Thyroid gland (tissue), 4 donors: ENCODE measurements around the gene CYP11A1. TPM values are rescaled to one million over a fixed set of nuclear protein-coding genes. Genes with fewer than 3 reads are reported as not detected.

Source experiments
- DNase-seq, 2 donors: peaks; one replicate each; pipeline ENCODE4 v3.0.0-alpha.2; 2019
- H3K27ac ChIP-seq, 3 donors: fragments of 200-600 bp; sonication (generic); 1 replicate in 2 of 3; 2 replicates in 1 of 3; pipeline ENCODE4 v1.5.1; 2016 to 2019; ENCODE audit warnings: mild to moderate bottlenecking in 1 of 3, moderate library complexity in 1 of 3
- H3K27me3 ChIP-seq: fragments of 200-600 bp; sonication (generic); one replicate; pipeline ENCODE4 v1.5.1; 2019
- H3K36me3 ChIP-seq, 2 donors: fragments of 200-600 bp; sonication (generic); one replicate each; pipeline ENCODE4 v1.5.1; 2016 to 2019
- H3K4me1 ChIP-seq, 2 donors: fragments of 200-600 bp; sonication (generic); one replicate each; pipeline ENCODE4 v1.5.1; 2017 to 2019
- H3K4me3 ChIP-seq, 3 donors: fragments of 200-600 bp; sonication (generic); replicated peaks in 1 of 3; 1 replicate in 2 of 3; 2 replicates in 1 of 3; pipeline ENCODE4 v1.5.1; 2016; ENCODE audit warnings: mild to moderate bottlenecking in 1 of 3
- H3K9me3 ChIP-seq: fragments of 200-600 bp; sonication (generic); one replicate; pipeline ENCODE4 v1.5.1; 2017
- CTCF ChIP-seq, 6 experiments: fragments of 200-600 bp in 3 of 6; fragments of 450-650 bp in 3 of 6; sonication (generic) in 3 of 6; IDR thresholded peaks; one replicate each; pipeline ENCODE4 v1.5.1; 2016 to 2019; ENCODE audit warnings: antibody characterized with exemption in 6 of 6, mild to moderate bottlenecking in 2 of 6, inconsistent platforms in 1 of 6, moderate library complexity in 1 of 6
- POLR2A ChIP-seq, 2 donors: fragments of 450-650 bp; IDR thresholded peaks; one replicate each; pipeline ENCODE4 v1.6.1; 2017; ENCODE audit warnings: antibody characterized with exemption in 2 of 2, mild to moderate bottlenecking in 2 of 2, moderate library complexity in 1 of 2
- WGBS, 2 donors: methylation state at CpG; one replicate each; pipeline ENCODE4 v1.1.5; 2017; 5-methylcytosine and 5-hydroxymethylcytosine counted together
- intact Hi-C: fragments of 100-400 bp; cut with DNase I; formaldehyde crosslinking; loops from one replicate; pipeline ENCODE4 v1.15.1; 2023
- microRNA-seq: library from miRNA; unstranded; fragments of <30 nt; microRNA quantifications from one replicate; pipeline ENCODE4, GENCODE V29; 2016
- small RNA-seq: library from RNA; depleted of rRNA; stranded (forward); fragments of <200 nt; gene quantifications from one replicate; pipeline ENCODE3, GENCODE V24; 2016
- total RNA-seq, 4 donors: library from RNA; depleted of rRNA; stranded (reverse); fragments of >200 nt; gene quantifications; one replicate each; pipeline ENCODE4 v1.2.3, GENCODE V29; 2016

Gene CYP11A1
- total RNA-seq, 4 donors from 2014 or later: 0.54 to 1.2 (median 0.56) TPM; not detected in 1

- WGBS, 2 donors: 67 to 74% methylated on average over 3 of the region's 3 CpGs
- Histone ChIP-seq H3K27me3 (no peaks in the 10 kb centered on the region), H3K36me3 (no peaks in the 10 kb centered on the region), H3K4me1 (no peaks in the 10 kb centered on the region), H3K4me3 (no peak overlapping the region), H3K27ac (no peak overlapping the region), H3K9me3 (no peaks in the 10 kb centered on the region)
- intact Hi-C loops: no loop called here
- no peak for DNase-seq
- TF ChIP-seq POLR2A (IDR thresholded peaks at IDR 0.05) (no peak), CTCF (IDR thresholded peaks at IDR 0.05) (no peak)
Measured at GRCh38 chr15:74293021-74293810, 74.2 kb downstream of the CYP11A1 start.

- no peaks in the 10 kb centered on the region for H3K27me3 ChIP-seq
- peak; percentile 76 to 86 for DNase-seq
- TF ChIP-seq CTCF (IDR thresholded peaks at IDR 0.05) (no peak), POLR2A (IDR thresholded peaks at IDR 0.05) (no peak)
- no peaks in the 10 kb centered on the region for H3K36me3 ChIP-seq
- H3K27ac ChIP-seq: no peak overlapping the region
- 7 to 11% methylated on average over 17 to 18 of the region's 20 CpGs for WGBS, 2 donors
- H3K4me3 ChIP-seq: no peak overlapping the region
- no peaks in the 10 kb centered on the region for H3K4me1 ChIP-seq
- no peaks in the 10 kb centered on the region for H3K9me3 ChIP-seq
- intact Hi-C loops: no loop called here
Measured at GRCh38 chr15:74291101-74292071, 76.1 kb downstream of the CYP11A1 start.

GRCh38 chr15:74290645-74291044 is 76.8 kb downstream of the CYP11A1 start:
- intact Hi-C loops: no loop called here
- TF ChIP-seq POLR2A (IDR thresholded peaks at IDR 0.05): no peak
- no peak for TF ChIP-seq CTCF (IDR thresholded peaks at IDR 0.05)
- no peak for DNase-seq
- Histone ChIP-seq H3K27ac (no peak overlapping the region), H3K36me3 (no peaks in the 10 kb centered on the region), H3K27me3 (no peaks in the 10 kb centered on the region), H3K9me3 (no peaks in the 10 kb centered on the region), H3K4me1 (no peaks in the 10 kb centered on the region), H3K4me3 (no peak overlapping the region)

- no peak overlapping the region for H3K27ac ChIP-seq
- no peaks in the 10 kb centered on the region for H3K36me3 ChIP-seq
- H3K4me3 ChIP-seq: no peak overlapping the region
- H3K27me3 ChIP-seq: no peaks in the 10 kb centered on the region
- no peak for DNase-seq
- intact Hi-C loops: no loop called here
- no peaks in the 10 kb centered on the region for H3K4me1 ChIP-seq
- TF ChIP-seq POLR2A (IDR thresholded peaks at IDR 0.05) (no peak), CTCF (IDR thresholded peaks at IDR 0.05) (no peak)
- no peaks in the 10 kb centered on the region for H3K9me3 ChIP-seq
Measured at GRCh38 chr15:74289671-74290070, 77.8 kb downstream of the CYP11A1 start.

Small RNAs within 50 kb of the gene (microRNA-seq; reads per million reads assigned to microRNA genes)
- gene MIR6881: not detected

Small RNAs within 50 kb of the gene (small RNA-seq; reads per million reads assigned to genes)
- gene MIR6881: not detected

Other genes with a start within 250 kb of the CYP11A1 start
- gene ISLR2, start 237.1 kb downstream of the CYP11A1 start, total RNA-seq: under 1 TPM in 1 of 4 donors, not detected in 3; 0.40 TPM
- gene ISLR, start 193.9 kb downstream of the CYP11A1 start, total RNA-seq: 100 to 1,000 TPM in 2 of 4 donors, 10 to 100 TPM in 2; 90.8 to 151 (median 97.7) TPM
- not detected for gene STRA6, start 164.9 kb downstream of the CYP11A1 start, total RNA-seq
- under 1 TPM in 1 of 4 donors, not detected in 3; 0.13 TPM for gene CCDC33, start 131.3 kb downstream of the CYP11A1 start, total RNA-seq
- 1 to 10 TPM in 3 of 4 donors, under 1 TPM in 1; 0.29 to 2.0 (median 1.6) TPM for gene SEMA7A, start 66.3 kb upstream of the CYP11A1 start, total RNA-seq
- 100 to 1,000 TPM in 1 of 4 donors, 10 to 100 TPM in 3; 60.3 to 103 (median 69.6) TPM for gene UBL7, start 93.5 kb upstream of the CYP11A1 start, total RNA-seq
- 1 to 10 TPM; 5.9 to 7.7 (median 6.2) TPM for gene ARID3B, start 173.6 kb upstream of the CYP11A1 start, total RNA-seq
- gene CLK3, start 248.2 kb upstream of the CYP11A1 start, total RNA-seq: 100 to 1,000 TPM in 3 of 4 donors, 10 to 100 TPM in 1; 91.9 to 156 (median 120) TPM